Panc1 (cell line): ENCODE data around the gene ITPRIPL2.

Experiments
- CTCF ChIP-seq: fragments of 450-650 bp; IDR thresholded peaks from 2 replicates; pipeline ENCODE4 v1.5.1; 2017; ENCODE audit warnings: mild to moderate bottlenecking
- POLR2AphosphoS5 ChIP-seq: IDR thresholded peaks from 2 replicates; pipeline ENCODE4 v1.6.1; 2012; ENCODE audit warnings: mild to moderate bottlenecking, low read depth, low read length, moderate library complexity
- REST ChIP-seq, 2 experiments: IDR thresholded peaks; 2 replicates each; pipeline ENCODE4 v1.6.1; 2011 to 2012; ENCODE audit warnings: low read depth in 2 of 2, control low read depth in 1 of 2, low read length in 1 of 2, mild to moderate bottlenecking in 1 of 2, moderate library complexity in 1 of 2; ENCODE audit not compliant: insufficient read depth in 1 of 2

GRCh38 chr16:19126300-19126699 is 12.5 kb downstream of the ITPRIPL2 start:
- no peak for TF ChIP-seq CTCF
- TF ChIP-seq REST (IDR thresholded peaks at IDR 0.05; ENCODE audit: insufficient read depth in 1 of 2, low read depth in 2 of 2, low read length in 1 of 2): no peak
- no peak for TF ChIP-seq POLR2AphosphoS5
